NB4 (cell line): ENCODE data around the gene SMIM31.
A peak's percentile ranks its signal among the peaks of the same experiment; 100 is the strongest.

Experiments
- DNase-seq: peaks from one replicate; pipeline ENCODE4 v3.0.0; 2010; ENCODE audit warnings: low read depth
- H3K4me3 ChIP-seq: one replicate; pipeline ENCODE4 v1.5.1; 2011; ENCODE audit warnings: mild to moderate bottlenecking, low read depth, low read length, moderate library complexity
- CTCF ChIP-seq: IDR thresholded peaks from one replicate; pipeline ENCODE4 v1.5.1; 2012; ENCODE audit warnings: low read depth, low read length
- MAX ChIP-seq: IDR thresholded peaks from 2 replicates; pipeline ENCODE4 v1.6.1; 2011; ENCODE audit warnings: low read depth, low read length
- MYC ChIP-seq: IDR thresholded peaks from 2 replicates; pipeline ENCODE4 v1.6.1; 2011; ENCODE audit warnings: low read depth, low read length
- POLR2A ChIP-seq: IDR thresholded peaks from 2 replicates; pipeline ENCODE4 v1.6.1; 2011; ENCODE audit warnings: mild to moderate bottlenecking; ENCODE audit not compliant: insufficient read length; ENCODE audit errors: extremely low read depth

SMIM31 gene

GRCh38 chr4:164753873-164754488 lies at the start of gene SMIM31:
TSS of gene SMIM31 (plus strand) at chr4:164754131. CDS start at chr4:164770444, 16,313 bp downstream.
- H3K4me3 ChIP-seq = no peak within 1 kb of the TSS
- no peak for DNase-seq
- TF ChIP-seq MAX (no peak), CTCF (no peak), POLR2A (no peak), MYC (no peak)

GRCh38 chr4:164706675-164707074 lies 47.3 kb upstream of the SMIM31 start:
- H3K4me3 ChIP-seq = no peak overlapping the region
- TF ChIP-seq POLR2A (no peak), MAX (no peak), CTCF (no peak), MYC (no peak)
- no peak for DNase-seq

- H3K4me3 ChIP-seq = no peak overlapping the region
- DNase-seq = peak; percentile 4
- TF ChIP-seq MYC (no peak), CTCF (peak; percentile 22)
Observed at GRCh38 chr4:164716901-164717300, 37.0 kb upstream of the SMIM31 start.

GRCh38 chr4:164718827-164719226 lies 35.1 kb upstream of the SMIM31 start:
- DNase-seq = no peak
- no peak for TF ChIP-seq MYC
- H3K4me3 ChIP-seq = no peak overlapping the region

GRCh38 chr4:164725066-164725465 lies 28.9 kb upstream of the SMIM31 start:
- no peak for TF ChIP-seq MAX
- DNase-seq = no peak
- no peak overlapping the region for H3K4me3 ChIP-seq

- no peak for TF ChIP-seq MAX
- DNase-seq = no peak
- H3K4me3 ChIP-seq = no peak overlapping the region
Observed at GRCh38 chr4:164730705-164731393, 23.1 kb upstream of the SMIM31 start.

- DNase-seq = peak; percentile 50
- TF ChIP-seq MYC (no peak), CTCF (peak; percentile 85)
- H3K4me3 ChIP-seq = no peak overlapping the region
Observed at GRCh38 chr4:164731827-164732474, 22.0 kb upstream of the SMIM31 start.
